ENCODE measurements around the gene ZNF467.
A peak's percentile ranks its signal among the peaks of the same experiment; 100 is the strongest.

ZNF467 gene

GRCh38 chr7:149714910-149715471, 58.4 kb downstream of the ZNF467 start:
- Mint-ChIP-seq H3K36me3 (peaks cover 9% of the 10 kb centered on the region), H3K4me3 (peak overlapping the region; percentile 83)

More at GRCh38 chr7:149714910-149715471, 58.4 kb downstream of the ZNF467 start:
- peak; percentile 46 for ATAC-seq
- peaks cover 9% of the 10 kb centered on the region for H3K9me3 Mint-ChIP-seq
- no peaks in the 10 kb centered on the region for H3K27me3 Mint-ChIP-seq
- H3K4me1 Mint-ChIP-seq: peaks cover 48% of the 10 kb centered on the region
- peak overlapping the region; percentile 73 for H3K27ac Mint-ChIP-seq

Data from stimulated activated memory B cell treated with anti-CD40 and anti-IgM and Interleukin-4, amounts not matched to agents 10 μg/mL and 1 μg/mL and 100 μg/mL, for 72 hours (primary cell).